HG03060 (cell line): ENCODE measurements around the gene EFTUD2.
"Not testable (repeated sequence)": the region's sequence is repeated elsewhere in the genome, so short reads cannot be mapped to it uniquely, and the experiment has no call there.

Experiments
- ATAC-seq: cut with Tn5 transposase; IDR thresholded peaks from one replicate; pipeline ENCODE4 v1.9.1; 2021; ENCODE audit warnings: low read depth, moderate number of reproducible peaks; ENCODE audit not compliant: unreplicated experiment

EFTUD2 gene

GRCh38 chr17:44899074-44899782 lies at the start of gene EFTUD2:
Gene EFTUD2 (minus strand): TSS chr17:44899445. CDS start chr17:44894521, 4,924 bp downstream.
- no peak for ATAC-seq

- ATAC-seq, result no peak
Observed at GRCh38 chr17:44948315-44948795, 49.1 kb upstream of the EFTUD2 start.

GRCh38 chr17:44947461-44948314 lies 48.4 kb upstream of the EFTUD2 start, which contains the start of gene KIF18B:
Gene KIF18B (minus strand): TSS chr17:44947773. CDS start chr17:44936344, 11,429 bp downstream.
- no peak for ATAC-seq

GRCh38 chr17:44945652-44946051 lies 46.4 kb upstream of the EFTUD2 start:
- ATAC-seq, result not testable (repeated sequence)

GRCh38 chr17:44942456-44942855 lies 43.2 kb upstream of the EFTUD2 start:
- no peak for ATAC-seq

- ATAC-seq, result no peak
Observed at GRCh38 chr17:44941712-44942331, 42.6 kb upstream of the EFTUD2 start.

- no peak for ATAC-seq
Observed at GRCh38 chr17:44940768-44941167, 41.5 kb upstream of the EFTUD2 start.

- ATAC-seq, result no peak
Observed at GRCh38 chr17:44940317-44940716, 41.1 kb upstream of the EFTUD2 start.

GRCh38 chr17:44935116-44935515 lies 35.9 kb upstream of the EFTUD2 start:
- no peak for ATAC-seq

- ATAC-seq, result no peak
Observed at GRCh38 chr17:44934745-44935105, 35.5 kb upstream of the EFTUD2 start.

GRCh38 chr17:44933824-44934744 lies 34.8 kb upstream of the EFTUD2 start:
- ATAC-seq, result no peak

- no peak for ATAC-seq
Observed at GRCh38 chr17:44932787-44933097, 33.5 kb upstream of the EFTUD2 start.

- ATAC-seq, result no peak
Observed at GRCh38 chr17:44932096-44932786, 33.0 kb upstream of the EFTUD2 start.

GRCh38 chr17:44931376-44931775 lies 32.1 kb upstream of the EFTUD2 start:
- ATAC-seq, result no peak

- no peak for ATAC-seq
Observed at GRCh38 chr17:44930667-44931066, 31.4 kb upstream of the EFTUD2 start.

- ATAC-seq, result no peak
Observed at GRCh38 chr17:44928950-44929720, 29.9 kb upstream of the EFTUD2 start.

- ATAC-seq, result no peak
Observed at GRCh38 chr17:44928136-44928535, 28.9 kb upstream of the EFTUD2 start.

- no peak for ATAC-seq
Observed at GRCh38 chr17:44927696-44928095, 28.5 kb upstream of the EFTUD2 start.
